Endometrial microvascular endothelial cells (primary cell): Measurements from ENCODE around the gene WDR82. TPM values are rescaled to one million over a fixed set of nuclear protein-coding genes. Genes with fewer than 3 reads are reported as not detected.

Experiments
- in situ Hi-C: cut with HindIII; loops from 2 replicates; pipeline ENCODE4 v1.10.0; 2017; ENCODE audit warnings: low sequenced_read_pairs, low pct_unique_long_range_greater_than_20kb; ENCODE audit errors: inconsistent ontology term
- total RNA-seq: library from RNA; depleted of rRNA; stranded (reverse); fragments of >200 nt; gene quantifications from one replicate; pipeline ENCODE4 v1.2.3, GENCODE V29; 2015; ENCODE audit errors: inconsistent ontology term

Gene WDR82
- total RNA-seq, 1 donor from 2014 or later, result 60.1 TPM

- in situ Hi-C loops, result no loop called here
These were observed 33.2 kb upstream of the WDR82 start for GRCh38 chr3:52311576-52312119.

- in situ Hi-C loops, result no loop called here
These were observed 32.6 kb upstream of the WDR82 start for GRCh38 chr3:52310861-52311575.

GRCh38 chr3:52308308-52308707 lies 29.9 kb upstream of the WDR82 start:
- in situ Hi-C loops, result no loop called here

- in situ Hi-C loops, result no loop called here
These were observed 28.5 kb upstream of the WDR82 start for GRCh38 chr3:52306978-52307377.

GRCh38 chr3:52305926-52306325 lies 27.5 kb upstream of the WDR82 start:
- in situ Hi-C loops, result no loop called here

GRCh38 chr3:52303811-52304210 lies 25.4 kb upstream of the WDR82 start:
- in situ Hi-C loops, result no loop called here

GRCh38 chr3:52302426-52303145 lies 24.1 kb upstream of the WDR82 start:
- in situ Hi-C loops, result no loop called here

GRCh38 chr3:52299879-52300611 lies 21.6 kb upstream of the WDR82 start:
- in situ Hi-C loops, result no loop called here

GRCh38 chr3:52299247-52299878 lies 20.9 kb upstream of the WDR82 start:
- in situ Hi-C loops, result no loop called here

GRCh38 chr3:52298149-52299098 lies 20.0 kb upstream of the WDR82 start:
- in situ Hi-C loops, result no loop called here

GRCh38 chr3:52297242-52298148 lies 19.0 kb upstream of the WDR82 start:
- in situ Hi-C loops, result no loop called here

- in situ Hi-C loops, result no loop called here
These were observed 17.3 kb upstream of the WDR82 start for GRCh38 chr3:52295671-52296208.

GRCh38 chr3:52294320-52295150 lies 16.1 kb upstream of the WDR82 start:
- in situ Hi-C loops, result no loop called here

GRCh38 chr3:52293491-52294319 lies 15.3 kb upstream of the WDR82 start:
- in situ Hi-C loops, result no loop called here
